Left renal cortex interstitium (tissue), 4 donors: ENCODE data around the gene DNAJC13. TPM values are rescaled to one million over a fixed set of nuclear protein-coding genes. Genes with fewer than 3 reads are reported as not detected.
"Not testable (repeated sequence)": the region's sequence is repeated elsewhere in the genome, so short reads cannot be mapped to it uniquely, and the experiment has no call there.

Experiments
- DNase-seq, 4 donors: peaks; one replicate each; pipeline ENCODE4 v3.0.0-alpha.2; 2013; ENCODE audit warnings: low read depth in 4 of 4, low spot score in 2 of 4, missing footprints in 1 of 4
- polyA plus RNA-seq, 4 donors: library from polyadenylated mRNA; unstranded; fragments of 120-200 nt; gene quantifications; one replicate each; pipeline ENCODE4 v1.2.1, GENCODE V29; 2013; ENCODE audit not compliant: insufficient read length in 4 of 4

Gene DNAJC13, protein sequence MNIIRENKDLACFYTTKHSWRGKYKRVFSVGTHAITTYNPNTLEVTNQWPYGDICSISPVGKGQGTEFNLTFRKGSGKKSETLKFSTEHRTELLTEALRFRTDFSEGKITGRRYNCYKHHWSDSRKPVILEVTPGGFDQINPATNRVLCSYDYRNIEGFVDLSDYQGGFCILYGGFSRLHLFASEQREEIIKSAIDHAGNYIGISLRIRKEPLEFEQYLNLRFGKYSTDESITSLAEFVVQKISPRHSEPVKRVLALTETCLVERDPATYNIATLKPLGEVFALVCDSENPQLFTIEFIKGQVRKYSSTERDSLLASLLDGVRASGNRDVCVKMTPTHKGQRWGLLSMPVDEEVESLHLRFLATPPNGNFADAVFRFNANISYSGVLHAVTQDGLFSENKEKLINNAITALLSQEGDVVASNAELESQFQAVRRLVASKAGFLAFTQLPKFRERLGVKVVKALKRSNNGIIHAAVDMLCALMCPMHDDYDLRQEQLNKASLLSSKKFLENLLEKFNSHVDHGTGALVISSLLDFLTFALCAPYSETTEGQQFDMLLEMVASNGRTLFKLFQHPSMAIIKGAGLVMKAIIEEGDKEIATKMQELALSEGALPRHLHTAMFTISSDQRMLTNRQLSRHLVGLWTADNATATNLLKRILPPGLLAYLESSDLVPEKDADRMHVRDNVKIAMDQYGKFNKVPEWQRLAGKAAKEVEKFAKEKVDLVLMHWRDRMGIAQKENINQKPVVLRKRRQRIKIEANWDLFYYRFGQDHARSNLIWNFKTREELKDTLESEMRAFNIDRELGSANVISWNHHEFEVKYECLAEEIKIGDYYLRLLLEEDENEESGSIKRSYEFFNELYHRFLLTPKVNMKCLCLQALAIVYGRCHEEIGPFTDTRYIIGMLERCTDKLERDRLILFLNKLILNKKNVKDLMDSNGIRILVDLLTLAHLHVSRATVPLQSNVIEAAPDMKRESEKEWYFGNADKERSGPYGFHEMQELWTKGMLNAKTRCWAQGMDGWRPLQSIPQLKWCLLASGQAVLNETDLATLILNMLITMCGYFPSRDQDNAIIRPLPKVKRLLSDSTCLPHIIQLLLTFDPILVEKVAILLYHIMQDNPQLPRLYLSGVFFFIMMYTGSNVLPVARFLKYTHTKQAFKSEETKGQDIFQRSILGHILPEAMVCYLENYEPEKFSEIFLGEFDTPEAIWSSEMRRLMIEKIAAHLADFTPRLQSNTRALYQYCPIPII (N-terminal part only)
- polyA plus RNA-seq, result 10 to 100 TPM; 41.7 to 61.0 (median 49.1) TPM

- DNase-seq, result peak; percentile 80 to 92 (median 88)
Observed at GRCh38 chr3:132416807-132417694, at the start of gene DNAJC13. Gene DNAJC13, plus strand, starts transcription at chr3:132417502. Its CDS starts 17,049 bp downstream, at chr3:132434551.

GRCh38 chr3:132368515-132368914 is 48.8 kb upstream of the DNAJC13 start:
- no peak for DNase-seq

DNA sequence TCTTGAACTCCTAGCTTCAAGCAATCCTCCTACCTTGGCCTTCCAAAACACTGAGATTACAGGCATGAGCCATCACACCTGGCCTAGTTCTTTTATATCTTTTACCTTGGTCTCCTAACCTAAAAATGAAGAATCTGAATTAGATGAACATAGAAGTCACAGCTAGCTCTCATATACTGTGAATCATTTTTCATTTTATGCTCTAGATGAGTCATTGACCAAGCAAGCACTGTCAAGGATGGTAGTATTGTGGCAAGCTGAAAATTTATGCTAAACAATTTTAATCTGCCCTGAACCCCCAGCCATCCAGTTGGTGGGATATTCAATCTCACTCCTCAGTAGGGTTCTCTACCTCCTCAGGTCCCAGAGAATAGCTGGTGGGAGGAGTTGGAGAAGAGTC is 48.3 kb upstream of the DNAJC13 start:
- DNase-seq, result no peak

- not testable (repeated sequence) for DNase-seq
Observed at GRCh38 chr3:132376945-132377354, 40.4 kb upstream of the DNAJC13 start.

- DNase-seq, result no peak
Observed at GRCh38 chr3:132378048-132378762, 39.1 kb upstream of the DNAJC13 start.

DNA sequence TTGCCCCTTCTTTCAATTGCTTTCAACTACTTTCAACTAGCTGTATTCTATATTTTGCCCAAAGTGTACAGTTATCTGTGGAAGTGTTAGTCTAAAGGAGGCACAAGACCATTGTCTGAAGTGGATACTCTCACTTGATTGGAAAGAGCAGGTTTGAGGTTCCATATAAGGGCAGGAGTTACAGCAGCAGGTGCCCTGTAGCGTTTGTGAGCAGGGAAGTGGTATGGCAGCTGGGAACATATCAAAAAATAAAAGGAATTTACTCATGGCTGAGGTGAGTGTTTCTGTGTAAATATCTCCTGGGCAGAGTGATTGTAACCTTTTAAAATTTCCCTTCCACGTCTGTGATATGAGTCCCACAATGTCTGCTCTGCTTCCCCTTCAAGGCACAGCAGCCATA is 38.5 kb upstream of the DNAJC13 start:
- no peak for DNase-seq

- no peak for DNase-seq
Observed at GRCh38 chr3:132380920-132381319, 36.4 kb upstream of the DNAJC13 start.

- no peak for DNase-seq
Observed at GRCh38 chr3:132381348-132381944, 35.9 kb upstream of the DNAJC13 start.

DNA sequence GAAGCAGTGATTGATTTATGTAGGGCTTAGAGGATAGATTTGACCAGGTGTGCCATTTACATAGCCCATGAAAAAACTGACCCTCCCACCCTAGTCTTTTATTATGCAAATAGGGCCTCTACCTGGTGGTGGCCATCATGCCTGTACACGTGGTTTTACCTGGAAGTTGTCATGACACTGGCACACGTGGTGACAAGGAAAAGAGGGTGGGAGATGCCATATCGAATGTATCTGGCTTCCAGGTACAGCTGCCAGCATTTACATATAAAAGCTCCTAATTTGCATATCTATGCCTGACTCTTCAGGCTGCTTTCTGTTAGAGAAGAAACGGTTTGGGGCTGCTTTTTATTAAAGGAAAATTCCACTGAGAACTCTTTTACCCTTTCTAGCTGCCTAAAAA is 35.0 kb upstream of the DNAJC13 start:
- DNase-seq, result no peak

- DNase-seq, result no peak
Observed at GRCh38 chr3:132382688-132383194, 34.6 kb upstream of the DNAJC13 start.

DNA sequence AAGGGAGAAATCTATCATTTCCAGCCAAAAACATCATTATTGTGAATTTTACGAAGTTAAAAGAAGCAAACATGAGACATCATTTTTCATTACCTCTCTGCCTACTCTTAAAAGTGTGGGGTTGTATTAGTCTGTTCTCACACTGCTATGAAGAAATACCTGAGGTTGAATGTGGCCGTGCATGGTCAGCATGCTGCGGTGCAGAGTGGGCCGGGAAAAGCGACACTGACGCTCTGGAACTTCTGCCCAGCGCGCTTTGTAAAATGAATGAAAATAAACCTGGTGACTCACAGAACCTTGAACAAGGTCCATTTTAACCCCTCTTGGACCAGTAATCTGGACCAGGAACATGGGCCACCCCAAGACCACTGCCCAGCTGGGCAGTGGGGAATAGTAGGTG is 31.0 kb upstream of the DNAJC13 start:
- DNase-seq, result no peak

GRCh38 chr3:132392675-132393074 is 24.6 kb upstream of the DNAJC13 start:
- DNase-seq, result not testable (repeated sequence)

GRCh38 chr3:132394320-132394719 is 23.0 kb upstream of the DNAJC13 start:
- DNase-seq, result no peak

DNA sequence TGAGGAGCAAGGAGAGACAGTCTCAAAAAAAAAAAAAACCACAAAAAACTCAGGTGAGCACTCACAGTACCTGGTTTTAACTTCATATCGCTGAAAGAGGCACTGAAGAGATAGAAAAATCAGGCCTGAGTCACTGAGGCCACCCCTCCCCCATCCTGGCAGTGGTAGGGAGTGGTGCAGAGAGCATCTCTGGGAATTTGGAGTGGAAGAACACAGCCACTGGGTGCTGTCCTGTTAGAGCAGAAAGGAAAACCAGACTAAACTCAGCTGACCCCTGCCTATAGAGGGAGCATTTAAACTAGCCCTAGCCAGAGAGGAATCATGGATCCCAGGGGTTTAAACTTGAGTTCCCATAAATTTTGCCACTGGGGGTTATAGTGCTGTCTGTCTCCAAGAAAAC is 22.2 kb upstream of the DNAJC13 start:
- DNase-seq, result no peak

- no peak for DNase-seq
Observed at GRCh38 chr3:132396255-132396654, 21.0 kb upstream of the DNAJC13 start.

GRCh38 chr3:132396776-132397175 is 20.5 kb upstream of the DNAJC13 start:
- DNase-seq, result not testable (repeated sequence)

- peak in 2 of 4 donors; percentile 20 to 29 for DNase-seq
Observed at GRCh38 chr3:132399054-132399929, 18.0 kb upstream of the DNAJC13 start.
